GM12873 (cell line): ENCODE results near the gene AIMP1.

ENCODE experiments used
- TF ChIP-seq, protein P1 (sequence below): IDR thresholded peaks from 2 replicates; pipeline ENCODE4 v1.5.1; 2012; ENCODE audit warnings: low read depth, mild to moderate bottlenecking, moderate library complexity, low read length, control low read depth; ENCODE audit not compliant: insufficient read depth; ENCODE audit errors: missing control alignments

AIMP1 gene

DNA sequence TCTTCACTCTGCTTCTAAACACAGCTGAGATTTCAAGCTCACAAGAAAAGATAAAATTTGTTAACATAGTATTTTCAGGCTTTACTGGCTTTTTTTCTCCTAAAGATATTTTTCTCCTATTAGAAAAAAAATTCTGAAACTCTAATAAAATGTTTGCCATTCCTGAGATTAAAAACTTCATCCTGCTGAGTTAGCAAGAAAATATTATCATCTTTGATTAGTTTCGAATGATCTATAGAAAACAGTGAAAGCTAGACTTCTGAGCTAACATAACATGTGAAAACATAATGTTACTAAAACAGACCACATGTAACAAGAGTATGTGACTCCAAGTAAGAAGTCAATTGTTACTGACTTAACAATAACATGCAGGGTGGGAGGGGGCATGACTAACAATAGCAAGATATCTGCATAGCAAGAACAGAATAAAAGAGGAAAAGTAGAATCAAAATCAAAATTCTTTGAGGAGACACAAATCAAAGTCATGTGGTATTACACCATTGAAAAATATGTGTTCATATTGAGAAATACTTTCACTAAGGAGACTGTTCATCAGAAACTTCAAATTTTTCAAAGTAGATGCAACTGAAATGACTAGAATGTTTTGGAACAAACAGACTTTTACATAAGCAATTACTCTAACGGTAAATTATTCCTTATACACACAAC lies 14.8 kb upstream of the AIMP1 start:
- TF ChIP-seq, protein P1, sequence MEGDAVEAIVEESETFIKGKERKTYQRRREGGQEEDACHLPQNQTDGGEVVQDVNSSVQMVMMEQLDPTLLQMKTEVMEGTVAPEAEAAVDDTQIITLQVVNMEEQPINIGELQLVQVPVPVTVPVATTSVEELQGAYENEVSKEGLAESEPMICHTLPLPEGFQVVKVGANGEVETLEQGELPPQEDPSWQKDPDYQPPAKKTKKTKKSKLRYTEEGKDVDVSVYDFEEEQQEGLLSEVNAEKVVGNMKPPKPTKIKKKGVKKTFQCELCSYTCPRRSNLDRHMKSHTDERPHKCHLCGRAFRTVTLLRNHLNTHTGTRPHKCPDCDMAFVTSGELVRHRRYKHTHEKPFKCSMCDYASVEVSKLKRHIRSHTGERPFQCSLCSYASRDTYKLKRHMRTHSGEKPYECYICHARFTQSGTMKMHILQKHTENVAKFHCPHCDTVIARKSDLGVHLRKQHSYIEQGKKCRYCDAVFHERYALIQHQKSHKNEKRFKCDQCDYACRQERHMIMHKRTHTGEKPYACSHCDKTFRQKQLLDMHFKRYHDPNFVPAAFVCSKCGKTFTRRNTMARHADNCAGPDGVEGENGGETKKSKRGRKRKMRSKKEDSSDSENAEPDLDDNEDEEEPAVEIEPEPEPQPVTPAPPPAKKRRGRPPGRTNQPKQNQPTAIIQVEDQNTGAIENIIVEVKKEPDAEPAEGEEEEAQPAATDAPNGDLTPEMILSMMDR: no peak

DNA sequence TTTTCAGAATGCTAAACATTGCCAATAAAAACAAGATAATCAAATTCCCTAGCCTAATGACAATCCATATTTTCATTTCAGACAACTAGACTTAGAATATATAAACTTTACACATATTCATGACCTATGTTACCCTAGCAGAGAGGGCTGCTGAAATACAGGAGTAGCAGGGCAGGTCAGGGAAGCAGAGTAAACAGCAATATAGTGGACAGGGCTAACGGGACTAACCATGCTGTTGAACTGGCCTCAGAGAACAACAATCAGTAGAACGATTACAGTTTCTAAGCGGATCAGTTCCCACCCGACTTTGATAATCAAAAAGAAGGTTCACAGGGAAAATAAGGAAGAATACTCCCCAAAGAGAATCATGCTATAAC lies 14.3 kb upstream of the AIMP1 start:
- TF ChIP-seq, protein P1: no peak

DNA sequence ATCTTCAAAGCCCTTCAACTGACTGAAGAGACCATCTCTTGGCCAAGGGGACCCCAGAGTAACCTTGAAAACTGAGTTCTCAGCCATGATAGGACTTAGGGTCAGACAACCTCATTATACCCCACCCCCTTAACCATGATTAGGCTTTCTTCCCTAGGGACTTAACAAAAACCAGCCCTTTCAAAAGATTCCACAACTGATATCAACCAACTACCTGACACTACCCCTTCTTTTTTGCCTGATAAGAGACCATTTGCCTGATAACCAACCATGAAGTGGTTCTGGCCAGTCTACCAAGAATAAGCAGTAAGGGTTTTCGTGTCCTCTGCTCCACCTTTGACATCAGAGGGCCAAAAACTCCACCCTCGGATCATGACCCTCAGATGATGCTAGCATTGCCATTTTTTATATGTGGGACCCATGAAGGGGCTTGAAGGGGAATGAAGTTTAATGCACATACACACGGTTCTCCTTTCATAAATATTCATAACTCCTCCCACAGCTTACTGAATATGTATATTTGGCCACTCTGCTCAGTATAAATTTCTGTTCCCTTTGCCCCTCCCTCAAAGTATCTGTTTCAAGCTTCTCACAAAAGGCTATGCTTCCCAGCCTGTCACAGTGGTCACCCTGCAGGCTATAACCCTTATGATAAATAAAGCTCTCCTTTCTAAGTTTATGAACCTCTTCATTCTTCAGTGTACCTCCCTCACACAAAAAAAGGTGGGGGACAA lies 12.6 kb upstream of the AIMP1 start:
- TF ChIP-seq, protein P1: no peak

DNA sequence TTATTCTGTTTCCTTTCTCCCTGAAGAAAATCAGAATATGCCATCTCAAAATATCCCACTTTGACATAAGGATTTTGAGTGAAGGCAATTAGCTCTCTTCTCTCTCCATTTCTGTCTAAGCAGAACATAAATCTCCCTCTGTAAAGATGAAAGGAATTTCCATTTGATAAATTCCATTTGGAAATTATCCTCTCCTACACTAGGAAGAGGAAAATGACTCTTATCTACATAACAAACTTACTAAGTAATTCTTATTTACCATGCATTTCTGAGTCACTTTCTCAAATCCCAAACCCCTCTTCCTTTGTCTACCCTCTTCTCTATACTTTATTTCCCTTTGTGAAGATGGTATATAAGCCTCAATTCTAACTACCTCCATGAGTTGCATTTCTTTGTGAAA lies 11.7 kb upstream of the AIMP1 start:
- TF ChIP-seq, protein P1: no peak

DNA sequence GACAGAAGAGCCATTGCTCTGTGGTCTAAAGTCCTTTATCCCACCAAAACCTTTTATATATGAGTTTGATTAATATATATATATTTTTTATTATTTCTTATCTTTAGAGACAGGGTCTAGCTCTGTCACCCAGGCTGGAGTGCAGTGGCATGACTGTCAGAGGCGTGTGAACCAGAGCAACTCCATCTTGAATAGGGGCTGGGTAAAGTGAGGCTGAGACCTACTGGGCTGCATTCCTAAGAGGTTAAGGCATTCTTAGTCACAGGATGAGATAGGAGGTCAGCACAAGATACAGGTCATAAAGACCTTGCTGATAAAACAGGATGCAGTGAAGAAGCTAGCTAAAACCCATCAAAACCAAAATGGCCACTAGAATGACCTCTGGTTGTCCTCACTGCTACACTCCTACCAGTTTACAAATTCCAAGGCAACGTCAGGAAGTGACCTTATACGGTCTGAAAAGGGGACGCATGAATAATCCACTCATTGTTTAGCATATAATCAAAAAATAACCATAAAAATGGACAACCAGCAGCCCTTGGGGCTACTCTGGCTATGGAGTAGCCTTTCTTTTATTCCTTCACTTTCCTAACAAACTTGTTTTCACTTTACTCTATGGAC lies 10.8 kb upstream of the AIMP1 start:
- TF ChIP-seq, protein P1: no peak

DNA sequence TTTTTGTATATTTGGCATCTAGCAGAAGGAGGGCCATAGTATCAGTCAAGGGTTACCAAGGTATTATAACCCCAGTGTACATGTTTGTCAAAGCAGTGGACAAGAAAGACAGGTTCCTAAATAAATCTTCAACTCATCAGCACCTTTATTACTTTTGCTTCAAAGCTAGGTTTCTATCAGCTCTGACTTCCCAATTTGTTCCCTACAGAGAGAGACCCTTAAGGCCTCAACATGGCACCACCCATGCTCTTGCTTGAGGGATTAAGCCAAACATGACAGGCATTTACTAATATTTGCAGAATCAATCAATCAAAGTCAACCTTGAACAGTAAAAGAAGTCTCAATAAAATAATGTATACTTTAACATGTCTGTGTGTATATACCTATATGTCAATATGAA lies 9.8 kb upstream of the AIMP1 start:
- TF ChIP-seq, protein P1: no peak

DNA sequence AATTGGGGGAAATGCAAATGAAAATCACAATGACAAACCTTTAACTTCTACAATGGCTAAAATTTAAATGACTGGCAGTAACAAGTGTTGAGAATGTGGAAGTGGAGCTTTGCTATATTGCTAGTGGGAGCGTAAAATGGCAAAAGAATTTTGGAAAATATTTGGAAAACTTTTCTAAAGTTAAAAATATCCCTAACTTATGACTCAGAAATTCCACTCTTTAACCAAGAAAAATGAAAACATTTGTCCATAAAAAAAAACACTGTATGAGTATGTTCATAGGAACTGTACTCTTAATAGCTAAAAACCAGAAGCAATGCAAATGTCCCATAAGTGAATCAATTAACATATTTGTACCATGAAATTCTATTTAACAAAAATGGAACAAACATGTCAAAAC lies 4.0 kb upstream of the AIMP1 start:
- TF ChIP-seq, protein P1: no peak
